WTC11 (cell line): ENCODE measurements around the gene LCA5. TPM values are rescaled to one million over a fixed set of nuclear protein-coding genes. Genes with fewer than 3 reads are reported as not detected.

Experiments used
- ATAC-seq: fragments of 200-7000 bp; cut with Tn5 transposase; 2 replicates; pipeline ENCODE4 v1.10.0; 2021; ENCODE audit warnings: mild to moderate bottlenecking, moderate library complexity
- CTCF ChIA-PET: fragments of 300-600 bp; sonication (Branson Sonifier 250); formaldehyde crosslinking; loops from one replicate; lab custom pipeline; 2021; ENCODE audit warnings: antibody characterized with exemption; lab: Charles Lee
- POLR2A ChIA-PET: fragments of 350-600 bp; sonication (Branson Sonifier 250); formaldehyde crosslinking; loops from one replicate; lab custom pipeline; 2021; ENCODE audit warnings: antibody characterized with exemption; lab: Charles Lee
- DNase-seq: peaks from one replicate; pipeline ENCODE4 v3.0.0; 2021; ENCODE audit warnings: low spot score
- H3K27ac Mint-ChIP-seq: 2 replicates; pipeline ENCODE4 v1.8.0; 2021; ENCODE audit warnings: mixed read lengths
- H3K27me3 Mint-ChIP-seq: 2 replicates; pipeline ENCODE4 v1.8.0; 2021; ENCODE audit warnings: low read depth, mild to moderate bottlenecking, moderate library complexity, mixed read lengths
- H3K36me3 Mint-ChIP-seq: 2 replicates; pipeline ENCODE4 v1.8.0; 2021; ENCODE audit warnings: mixed read lengths
- H3K4me1 Mint-ChIP-seq: 2 replicates; pipeline ENCODE4 v1.8.0; 2022; ENCODE audit warnings: mixed read lengths
- H3K4me3 Mint-ChIP-seq: 2 replicates; pipeline ENCODE4 v1.8.0; 2021; ENCODE audit warnings: mild to moderate bottlenecking, moderate library complexity, mixed read lengths
- H3K9me3 Mint-ChIP-seq: 2 replicates; pipeline ENCODE4 v1.8.0; 2021; ENCODE audit warnings: mixed read lengths
- CDX4 ChIP-seq: fragments of 250-450 bp; sonication (Bioruptor Pico); IDR thresholded peaks from 2 replicates; pipeline ENCODE4 v1.9.0; 2021; ENCODE audit warnings: moderate library complexity, mild to moderate bottlenecking, inconsistent platforms, borderline replicate concordance
- CREB1 ChIP-seq: sonication (generic); formaldehyde crosslinking; IDR thresholded peaks from 2 replicates; pipeline ENCODE4 v1.8.0; 2023; ENCODE audit warnings: mild to moderate bottlenecking, missing genetic modification reagents
- CTCF ChIP-seq: fragments of 200-600 bp; IDR thresholded peaks from 2 replicates; pipeline ENCODE4 v1.8.0; 2022; ENCODE audit warnings: antibody characterized with exemption
- ELF4 ChIP-seq: sonication (generic); formaldehyde crosslinking; IDR thresholded peaks from 2 replicates; pipeline ENCODE4 v1.8.1; 2022; ENCODE audit warnings: low read depth, mild to moderate bottlenecking, moderate library complexity, missing genetic modification reagents
- ETV6 ChIP-seq: sonication (generic); formaldehyde crosslinking; IDR thresholded peaks from 2 replicates; pipeline ENCODE4 v1.8.1; 2022; ENCODE audit warnings: mild to moderate bottlenecking, missing genetic modification reagents
- FOXP1 ChIP-seq: sonication (generic); formaldehyde crosslinking; IDR thresholded peaks from 2 replicates; pipeline ENCODE4 v1.8.0; 2022; ENCODE audit warnings: missing genetic modification reagents, mild to moderate bottlenecking, moderate library complexity, borderline replicate concordance
- FOXP4 ChIP-seq: sonication (generic); formaldehyde crosslinking; IDR thresholded peaks from 2 replicates; pipeline ENCODE4 v1.8.0; 2022; ENCODE audit warnings: mild to moderate bottlenecking, missing genetic modification reagents
- GABPB1 ChIP-seq: sonication (generic); formaldehyde crosslinking; IDR thresholded peaks from 2 replicates; pipeline ENCODE4 v1.8.1; 2023; ENCODE audit warnings: mild to moderate bottlenecking, missing genetic modification reagents
- HMGXB4 ChIP-seq: sonication (generic); formaldehyde crosslinking; IDR thresholded peaks from 2 replicates; pipeline ENCODE4 v1.8.1; 2023; ENCODE audit warnings: mild to moderate bottlenecking, moderate library complexity, missing genetic modification reagents
- MLX ChIP-seq: sonication (generic); formaldehyde crosslinking; IDR thresholded peaks from 2 replicates; pipeline ENCODE4 v1.8.1; 2023; ENCODE audit warnings: mild to moderate bottlenecking, missing genetic modification reagents, moderate library complexity
- MYBL2 ChIP-seq: sonication (generic); formaldehyde crosslinking; IDR thresholded peaks from 2 replicates; pipeline ENCODE4 v1.8.1; 2023; ENCODE audit warnings: mild to moderate bottlenecking, moderate library complexity, missing genetic modification reagents
- NFYB ChIP-seq: sonication (generic); formaldehyde crosslinking; conservative IDR thresholded peaks from 2 replicates; pipeline ENCODE4 v1.8.0; 2022; ENCODE audit warnings: low read depth, missing genetic modification reagents
- NR3C1 ChIP-seq: sonication (generic); formaldehyde crosslinking; conservative IDR thresholded peaks from 2 replicates; pipeline ENCODE4 v1.8.1; 2023; ENCODE audit warnings: low read depth, mild to moderate bottlenecking, missing genetic modification reagents
- OVOL2 ChIP-seq: fragments of 250-450 bp; sonication (Bioruptor Pico); IDR thresholded peaks from 2 replicates; pipeline ENCODE4 v1.9.0; 2021; ENCODE audit warnings: mild to moderate bottlenecking, borderline replicate concordance
- RELA ChIP-seq: sonication (generic); formaldehyde crosslinking; IDR thresholded peaks from 2 replicates; pipeline ENCODE4 v1.8.1; 2022; ENCODE audit warnings: missing genetic modification reagents, mild to moderate bottlenecking, borderline replicate concordance
- RORB ChIP-seq: fragments of 250-450 bp; sonication (Bioruptor Pico); IDR thresholded peaks from 2 replicates; pipeline ENCODE4 v1.9.0; 2021; ENCODE audit warnings: mild to moderate bottlenecking
- SMAD3 ChIP-seq: sonication (generic); formaldehyde crosslinking; IDR thresholded peaks from 2 replicates; pipeline ENCODE4 v1.8.0; 2022; ENCODE audit warnings: missing genetic modification reagents, mild to moderate bottlenecking, borderline replicate concordance
- TEAD1 ChIP-seq: sonication (generic); formaldehyde crosslinking; IDR thresholded peaks from 2 replicates; pipeline ENCODE4 v1.8.0; 2022; ENCODE audit warnings: mild to moderate bottlenecking, missing genetic modification reagents
- USF1 ChIP-seq: sonication (generic); formaldehyde crosslinking; IDR thresholded peaks from 2 replicates; pipeline ENCODE4 v1.8.0; 2022; ENCODE audit warnings: mild to moderate bottlenecking, missing genetic modification reagents
- ZNF219 ChIP-seq: sonication (generic); formaldehyde crosslinking; IDR thresholded peaks from 2 replicates; pipeline ENCODE4 v1.8.0; 2023; ENCODE audit warnings: missing genetic modification reagents, mild to moderate bottlenecking, borderline replicate concordance
- ZNF263 ChIP-seq: sonication (generic); formaldehyde crosslinking; IDR thresholded peaks from 2 replicates; pipeline ENCODE4 v1.8.1; 2022; ENCODE audit warnings: low read depth, mild to moderate bottlenecking, moderate library complexity, missing genetic modification reagents
- ZNF281 ChIP-seq: sonication (generic); formaldehyde crosslinking; IDR thresholded peaks from 2 replicates; pipeline ENCODE4 v1.8.0; 2023; ENCODE audit warnings: mild to moderate bottlenecking, missing genetic modification reagents
- ZNF423 ChIP-seq: fragments of 250-450 bp; sonication (Bioruptor Pico); IDR thresholded peaks from 2 replicates; pipeline ENCODE4 v2.1.2; 2022; ENCODE audit warnings: mild to moderate bottlenecking, moderate library complexity
- ZNF425 ChIP-seq: fragments of 250-450 bp; sonication (Bioruptor Pico); conservative IDR thresholded peaks from 2 replicates; pipeline ENCODE4 v1.9.0; 2021; ENCODE audit warnings: mild to moderate bottlenecking
- ZNF671 ChIP-seq: fragments of 250-450 bp; sonication (Bioruptor Pico); IDR thresholded peaks from 2 replicates; pipeline ENCODE4 v1.8.0; 2021; ENCODE audit warnings: mild to moderate bottlenecking
- total RNA-seq: library from RNA; stranded (reverse); gene quantifications from 3 replicates; pipeline ENCODE4 v1.2.3, GENCODE V29; 2021

LCA5 gene
- total RNA-seq, 1 experiment from 2014 or later, result 3.8 TPM

- no peak overlapping the region for H3K27ac Mint-ChIP-seq
- ChIA-PET POLR2A (no interaction called here), CTCF (no interaction called here)
- peaks cover 11% of the 10 kb centered on the region for H3K36me3 Mint-ChIP-seq
- no peak for DNase-seq
- peaks cover 2% of the 10 kb centered on the region; the same call in 1 of the 2 replicates for H3K4me1 Mint-ChIP-seq
- ATAC-seq, result no peak
- peaks cover 6% of the 10 kb centered on the region for H3K9me3 Mint-ChIP-seq
- no peak for TF ChIP-seq OVOL2 (CRISPR knock-in tag)
- TF ChIP-seq USF1, result no peak
- TF ChIP-seq SMAD3, result no peak
- no peak for TF ChIP-seq CREB1 (CRISPR knock-in tag)
- no peak for TF ChIP-seq RORB (CRISPR knock-in tag)
- TF ChIP-seq TEAD1 (CRISPR knock-in tag), result no peak
- no peak for TF ChIP-seq CTCF
- TF ChIP-seq ETV6 (CRISPR knock-in tag), result no peak
- no peak for TF ChIP-seq FOXP4 (CRISPR knock-in tag)
- TF ChIP-seq NR3C1 (CRISPR knock-in tag), result no peak
- no peak for TF ChIP-seq CDX4
- no peaks in the 10 kb centered on the region for H3K27me3 Mint-ChIP-seq
- H3K4me3 Mint-ChIP-seq, result no peak overlapping the region
Measured at GRCh38 chr6:79513111-79513510, 24.1 kb downstream of the LCA5 start.

GRCh38 chr6:79512014-79512413, 25.2 kb downstream of the LCA5 start:
- Mint-ChIP-seq H3K36me3 (peaks cover 14% of the 10 kb centered on the region), H3K27me3 (no peaks in the 10 kb centered on the region), H3K4me1 (peaks cover 2% of the 10 kb centered on the region; the same call in 1 of the 2 replicates), H3K9me3 (peaks cover 7% of the 10 kb centered on the region), H3K27ac (no peak overlapping the region), H3K4me3 (no peak overlapping the region)
- DNase-seq (no peak), ATAC-seq (no peak)
- POLR2A ChIA-PET, result no interaction called here
- TF ChIP-seq MLX (no peak), ZNF263 (CRISPR knock-in tag) (no peak), ZNF281 (CRISPR knock-in tag) (no peak), ZNF219 (CRISPR knock-in tag) (no peak), FOXP1 (no peak), GABPB1 (CRISPR knock-in tag) (no peak), RELA (CRISPR knock-in tag) (no peak), MYBL2 (CRISPR knock-in tag) (no peak), ZNF671 (CRISPR knock-in tag) (no peak), ZNF425 (no peak), NFYB (CRISPR knock-in tag) (no peak), ELF4 (CRISPR knock-in tag) (no peak), HMGXB4 (CRISPR knock-in tag) (no peak), ZNF423 (CRISPR knock-in tag) (no peak)
- CTCF ChIA-PET, result no interaction called here
